GM20000 (cell line): Measurements from ENCODE around the gene DAAM2.

Source experiments
- DNase-seq: peaks from one replicate; pipeline ENCODE4 v3.0.0; 2012; ENCODE audit warnings: low spot score
- TF ChIP-seq, protein P1 (sequence below): IDR thresholded peaks from 2 replicates; pipeline ENCODE4 v1.5.1; 2012; ENCODE audit warnings: mild to moderate bottlenecking, control low read depth; ENCODE audit errors: extremely low read depth, missing control alignments

The DAAM2 gene

GRCh38 chr6:39901116-39901655 is 109.0 kb downstream of the DAAM2 start:
- no peak for DNase-seq
- TF ChIP-seq, protein P1, sequence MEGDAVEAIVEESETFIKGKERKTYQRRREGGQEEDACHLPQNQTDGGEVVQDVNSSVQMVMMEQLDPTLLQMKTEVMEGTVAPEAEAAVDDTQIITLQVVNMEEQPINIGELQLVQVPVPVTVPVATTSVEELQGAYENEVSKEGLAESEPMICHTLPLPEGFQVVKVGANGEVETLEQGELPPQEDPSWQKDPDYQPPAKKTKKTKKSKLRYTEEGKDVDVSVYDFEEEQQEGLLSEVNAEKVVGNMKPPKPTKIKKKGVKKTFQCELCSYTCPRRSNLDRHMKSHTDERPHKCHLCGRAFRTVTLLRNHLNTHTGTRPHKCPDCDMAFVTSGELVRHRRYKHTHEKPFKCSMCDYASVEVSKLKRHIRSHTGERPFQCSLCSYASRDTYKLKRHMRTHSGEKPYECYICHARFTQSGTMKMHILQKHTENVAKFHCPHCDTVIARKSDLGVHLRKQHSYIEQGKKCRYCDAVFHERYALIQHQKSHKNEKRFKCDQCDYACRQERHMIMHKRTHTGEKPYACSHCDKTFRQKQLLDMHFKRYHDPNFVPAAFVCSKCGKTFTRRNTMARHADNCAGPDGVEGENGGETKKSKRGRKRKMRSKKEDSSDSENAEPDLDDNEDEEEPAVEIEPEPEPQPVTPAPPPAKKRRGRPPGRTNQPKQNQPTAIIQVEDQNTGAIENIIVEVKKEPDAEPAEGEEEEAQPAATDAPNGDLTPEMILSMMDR, result no peak

GRCh38 chr6:39901670-39902069 is 109.5 kb downstream of the DAAM2 start:
- TF ChIP-seq, protein P1, result no peak
- DNase-seq, result no peak

GRCh38 chr6:39902136-39902535 is 110.0 kb downstream of the DAAM2 start:
- TF ChIP-seq, protein P1, result no peak
- DNase-seq, result no peak

DNA sequence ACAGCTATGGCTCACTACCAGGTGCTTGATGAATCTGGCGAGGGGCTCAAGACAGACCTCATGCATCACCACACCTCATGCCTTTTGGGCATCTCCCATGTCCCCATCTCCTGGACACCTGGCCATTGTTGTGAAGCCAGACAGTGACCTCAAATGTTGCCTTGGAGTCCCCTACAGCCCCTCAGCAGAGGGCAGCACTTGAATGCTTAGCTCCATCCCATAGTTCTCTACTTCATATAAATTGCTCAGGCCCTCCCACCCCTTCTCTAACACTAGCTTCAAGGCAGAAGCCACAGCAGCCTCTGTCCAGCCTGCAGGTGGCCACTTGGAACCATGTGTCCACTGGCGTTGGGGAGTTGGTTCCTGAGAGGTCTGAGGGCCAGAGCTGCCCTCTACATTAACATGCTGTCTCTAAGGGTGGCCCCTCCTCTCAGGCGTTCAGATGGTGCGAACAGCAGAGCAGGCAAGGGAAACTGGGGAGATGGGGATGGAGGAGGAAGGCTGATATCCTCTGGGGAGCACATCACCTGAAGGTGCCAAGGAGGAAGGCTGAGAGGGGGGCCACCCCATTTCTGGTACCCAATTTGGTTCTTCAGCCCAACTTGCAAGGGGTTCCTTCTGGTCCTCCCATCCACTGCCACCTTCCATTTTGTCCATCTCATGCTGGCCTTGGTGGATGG is 110.8 kb downstream of the DAAM2 start:
- no peak for DNase-seq
- TF ChIP-seq, protein P1, result no peak

GRCh38 chr6:39903656-39904055 is 111.5 kb downstream of the DAAM2 start:
- TF ChIP-seq, protein P1, result no peak

GRCh38 chr6:39904946-39905639 is 112.9 kb downstream of the DAAM2 start:
- no peak for DNase-seq
- TF ChIP-seq, protein P1, result no peak

More at GRCh38 chr6:39903656-39904055, 111.5 kb downstream of the DAAM2 start:
- DNase-seq, result no peak

GRCh38 chr6:39905640-39905975 is 113.4 kb downstream of the DAAM2 start:
- no peak for DNase-seq
- TF ChIP-seq, protein P1, result no peak
